Ascending aorta (tissue), 2 donors: Measurements from ENCODE around the gene APRT. TPM values are rescaled to one million over a fixed set of nuclear protein-coding genes. Genes with fewer than 3 reads are reported as not detected.

Experiments used
- DNase-seq, 2 donors: peaks; one replicate each; pipeline ENCODE4 v3.0.0-alpha.2; 2019; ENCODE audit warnings: low spot score in 2 of 2
- H3K27ac ChIP-seq, 2 donors: fragments of 200-600 bp; sonication (generic); one replicate each; pipeline ENCODE4 v1.5.1; 2016 to 2017; ENCODE audit warnings: mild to moderate bottlenecking in 1 of 2
- H3K27me3 ChIP-seq: fragments of 200-600 bp; sonication (generic); one replicate; pipeline ENCODE4 v1.5.1; 2017
- H3K36me3 ChIP-seq, 2 donors: fragments of 200-600 bp; sonication (generic); one replicate each; pipeline ENCODE4 v1.5.1; 2016
- H3K4me1 ChIP-seq, 2 donors: fragments of 200-600 bp; sonication (generic); one replicate each; pipeline ENCODE4 v1.5.1; 2016 to 2017; ENCODE audit warnings: mild to moderate bottlenecking in 1 of 2
- H3K4me3 ChIP-seq, 2 donors: fragments of 200-600 bp; sonication (generic); one replicate each; pipeline ENCODE4 v1.5.1; 2016 to 2017; ENCODE audit warnings: mild to moderate bottlenecking in 1 of 2
- H3K9me3 ChIP-seq, 2 donors: fragments of 200-600 bp; sonication (generic); one replicate each; pipeline ENCODE4 v1.5.1; 2016
- CTCF ChIP-seq, 3 experiments: fragments of 200-600 bp in 2 of 3; fragments of 450-650 bp in 1 of 3; sonication (generic) in 2 of 3; IDR thresholded peaks; one replicate each; pipeline ENCODE4 v1.5.1; 2016 to 2019; ENCODE audit warnings: antibody characterized with exemption in 3 of 3, mild to moderate bottlenecking in 1 of 3, moderate library complexity in 1 of 3
- intact Hi-C: fragments of 100-400 bp; cut with DNase I; formaldehyde crosslinking; loops from one replicate; pipeline ENCODE4 v1.15.1; 2023
- total RNA-seq: library from RNA; depleted of rRNA; stranded (reverse); fragments of >200 nt; gene quantifications from one replicate; pipeline ENCODE4 v1.1.0, GENCODE V29; 2016

Gene APRT
- total RNA-seq, 1 donor from 2014 or later = 305 TPM

- intact Hi-C loops = no loop called here
- H3K9me3 ChIP-seq = no peaks in the 10 kb centered on the region
- no peak for TF ChIP-seq CTCF (IDR thresholded peaks at IDR 0.05)
- no peak overlapping the region for H3K27ac ChIP-seq
- H3K27me3 ChIP-seq = no peaks in the 10 kb centered on the region
- DNase-seq = no peak
- peaks cover 19 to 40% of the 10 kb centered on the region in 2 donors for H3K36me3 ChIP-seq
- H3K4me3 ChIP-seq = no peak overlapping the region
- no peaks in the 10 kb centered on the region for H3K4me1 ChIP-seq
Observed at GRCh38 chr16:88821168-88821850, 9.6 kb upstream of the APRT start.

GRCh38 chr16:88820385-88821025 lies 8.8 kb upstream of the APRT start:
- intact Hi-C loops = no loop called here
- Histone ChIP-seq H3K27ac (no peak overlapping the region), H3K4me1 (no peaks in the 10 kb centered on the region), H3K9me3 (no peaks in the 10 kb centered on the region), H3K36me3 (peaks cover 19 to 35% of the 10 kb centered on the region in 2 donors), H3K27me3 (no peaks in the 10 kb centered on the region), H3K4me3 (no peak overlapping the region)
- no peak for DNase-seq
- no peak for TF ChIP-seq CTCF (IDR thresholded peaks at IDR 0.05)

DNA sequence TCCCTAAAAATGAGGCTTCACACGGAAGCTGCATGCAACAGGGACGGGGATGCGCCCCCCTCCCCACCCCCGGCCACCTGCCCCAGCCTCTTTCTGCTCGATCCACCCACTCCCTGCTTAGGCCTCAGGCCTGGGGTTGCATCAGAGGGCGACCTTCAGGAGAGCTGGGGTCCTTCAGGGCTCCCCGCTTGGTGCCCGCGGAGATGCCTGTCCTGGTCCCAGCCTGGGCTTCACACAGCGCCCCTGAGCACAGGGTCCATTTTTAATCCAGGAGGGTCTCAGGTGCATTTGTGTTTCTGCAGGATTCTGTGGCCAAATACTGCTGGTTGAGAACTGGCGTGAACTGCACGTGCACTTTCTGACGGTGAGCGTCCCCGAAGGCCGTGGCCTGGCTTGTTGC lies 7.4 kb upstream of the APRT start:
- no peak for TF ChIP-seq CTCF (IDR thresholded peaks at IDR 0.05)
- no peak for DNase-seq
- intact Hi-C loops = no loop called here
- Histone ChIP-seq H3K27me3 (no peaks in the 10 kb centered on the region), H3K4me3 (no peak overlapping the region), H3K36me3 (peaks cover 12 to 31% of the 10 kb centered on the region in 2 donors), H3K9me3 (no peaks in the 10 kb centered on the region), H3K27ac (no peak overlapping the region), H3K4me1 (no peaks in the 10 kb centered on the region)

- TF ChIP-seq CTCF (IDR thresholded peaks at IDR 0.05) = no peak
- H3K27me3 ChIP-seq = no peaks in the 10 kb centered on the region
- intact Hi-C loops = no loop called here
Observed at GRCh38 chr16:88818575-88818874, 6.8 kb upstream of the APRT start.

DNA sequence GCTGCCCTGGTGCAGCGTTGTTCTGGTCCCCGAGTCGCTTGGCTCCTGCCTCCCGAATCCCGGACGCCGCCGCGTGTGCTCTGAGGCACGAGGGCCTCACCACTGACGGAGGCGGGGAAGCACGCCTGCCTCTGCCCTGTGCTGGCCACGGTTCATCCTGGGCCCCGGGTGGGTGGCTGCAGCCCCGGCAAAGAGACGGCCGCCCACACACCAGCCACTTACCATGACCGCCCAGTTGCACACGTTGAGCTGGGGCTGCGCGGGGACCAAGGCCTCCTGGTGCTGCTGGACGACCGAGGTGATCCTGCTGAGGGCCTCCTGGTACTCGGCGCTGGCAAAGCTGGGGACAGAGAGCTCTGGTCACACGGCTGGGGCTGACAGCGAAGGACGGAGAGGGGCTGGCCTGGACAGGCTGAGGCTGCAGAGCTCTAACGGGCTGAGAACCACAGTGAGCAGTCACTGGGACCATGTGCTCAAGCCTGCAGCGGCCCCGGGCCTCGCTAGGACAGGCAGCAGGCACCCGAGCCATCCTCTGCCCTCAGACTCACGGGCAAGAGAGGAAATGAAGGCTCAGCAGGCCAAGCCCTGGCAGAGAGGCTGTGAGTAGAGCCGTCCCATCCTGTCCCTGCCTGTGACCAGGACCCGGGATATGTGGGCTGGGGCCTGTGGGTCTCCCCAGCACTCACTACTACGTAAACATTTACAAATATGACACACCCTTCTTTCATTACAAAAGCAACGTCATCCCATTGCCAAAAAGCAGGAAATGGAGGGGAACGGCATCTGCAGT lies 6.3 kb upstream of the APRT start:
- TF ChIP-seq CTCF (IDR thresholded peaks at IDR 0.05) = no peak
- no peak for DNase-seq
- Histone ChIP-seq H3K9me3 (no peaks in the 10 kb centered on the region), H3K36me3 (peaks cover 12 to 23% of the 10 kb centered on the region in 2 donors), H3K4me3 (no peak overlapping the region), H3K27ac (no peak overlapping the region), H3K27me3 (no peaks in the 10 kb centered on the region), H3K4me1 (peaks cover 0 to 4% of the 10 kb centered on the region in 2 donors)
- intact Hi-C loops = no loop called here

More at GRCh38 chr16:88818575-88818874, 6.8 kb upstream of the APRT start:
- H3K4me3 ChIP-seq = no peak overlapping the region
- H3K36me3 ChIP-seq = peaks cover 12 to 26% of the 10 kb centered on the region in 2 donors
- H3K4me1 ChIP-seq = no peaks in the 10 kb centered on the region
- no peak for DNase-seq
- H3K9me3 ChIP-seq = no peaks in the 10 kb centered on the region
- no peak overlapping the region for H3K27ac ChIP-seq
